Panc1 (cell line): ENCODE data around the gene S100A16. TPM values are rescaled to one million over a fixed set of nuclear protein-coding genes. Genes with fewer than 3 reads are reported as not detected.

ENCODE experiments used
- ATAC-seq: fragments of 200-7000 bp; cut with Tn5 transposase; 2 replicates; pipeline ENCODE4 v1.9.1; 2020; ENCODE audit warnings: mild to moderate bottlenecking, moderate library complexity
- BruUV-seq: library from RNA; stranded (reverse); fragments of 400-500 nt; replicated peaks from 2 replicates; lab custom pipeline; 2021; lab: Mats Ljungman, UMichigan
- CTCF ChIA-PET: fragments of 300-600 bp; sonication (Branson Sonifier 250); formaldehyde crosslinking; loops from one replicate; lab custom pipeline; 2022; ENCODE audit warnings: antibody characterized with exemption; lab: Charles Lee
- POLR2A ChIA-PET: fragments of 300-600 bp; sonication (Branson Sonifier 250); formaldehyde crosslinking; loops from one replicate; lab custom pipeline; 2022; ENCODE audit warnings: antibody characterized with exemption; lab: Charles Lee
- DNase-seq: peaks from one replicate; pipeline ENCODE4 v3.0.0-alpha.2; 2010; ENCODE audit warnings: low read depth, low spot score
- H3K27ac ChIP-seq: 2 replicates; pipeline ENCODE4 v1.5.1; 2011; ENCODE audit warnings: mild to moderate bottlenecking, low read length, inconsistent platforms
- H3K27me3 ChIP-seq: fragments of 200-500 bp; sonication (Bioruptor generic); 2 replicates; pipeline ENCODE4 v1.6.0; 2014; ENCODE audit warnings: low read length, inconsistent platforms; ENCODE audit not compliant: control insufficient read depth, insufficient read depth
- H3K36me3 ChIP-seq: fragments of 200-500 bp; sonication (Bioruptor generic); 2 replicates; pipeline ENCODE4 v1.5.1; 2014; ENCODE audit warnings: inconsistent platforms, mild to moderate bottlenecking, low read length, moderate library complexity; ENCODE audit not compliant: control insufficient read depth, insufficient read depth
- H3K4me1 ChIP-seq: 2 replicates; pipeline ENCODE4 v1.5.1; 2011; ENCODE audit warnings: inconsistent platforms, mild to moderate bottlenecking, low read length, moderate library complexity; ENCODE audit not compliant: control insufficient read depth, insufficient read depth
- H3K4me3 ChIP-seq, 2 experiments: 2 replicates each; pipeline ENCODE4 v1.5.1; 2011 to 2012; ENCODE audit warnings: low read depth in 2 of 2, low read length in 2 of 2, mild to moderate bottlenecking in 2 of 2, inconsistent platforms in 1 of 2, moderate library complexity in 1 of 2
- H3K9me3 ChIP-seq: fragments of 200-500 bp; sonication (Bioruptor generic); 2 replicates; pipeline ENCODE4 v1.5.1; 2014; ENCODE audit warnings: low read depth, mild to moderate bottlenecking, inconsistent platforms, low read length, moderate library complexity; ENCODE audit not compliant: control insufficient read depth, insufficient read depth
- CTCF ChIP-seq: fragments of 450-650 bp; IDR thresholded peaks from 2 replicates; pipeline ENCODE4 v1.5.1; 2017; ENCODE audit warnings: mild to moderate bottlenecking
- POLR2AphosphoS5 ChIP-seq: IDR thresholded peaks from 2 replicates; pipeline ENCODE4 v1.6.1; 2012; ENCODE audit warnings: mild to moderate bottlenecking, low read depth, low read length, moderate library complexity
- REST ChIP-seq, 2 experiments: IDR thresholded peaks; 2 replicates each; pipeline ENCODE4 v1.6.1; 2011 to 2012; ENCODE audit warnings: low read depth in 2 of 2, control low read depth in 1 of 2, low read length in 1 of 2, mild to moderate bottlenecking in 1 of 2, moderate library complexity in 1 of 2; ENCODE audit not compliant: insufficient read depth in 1 of 2
- SIN3A ChIP-seq: IDR thresholded peaks from 2 replicates; pipeline ENCODE4 v1.6.1; 2012; ENCODE audit warnings: low read depth, mild to moderate bottlenecking, low read length, moderate library complexity, borderline replicate concordance; ENCODE audit not compliant: insufficient read depth
- TCF7L2 ChIP-seq: IDR thresholded peaks from 2 replicates; pipeline ENCODE4 v1.6.1; 2011; ENCODE audit warnings: mild to moderate bottlenecking, low read depth, low read length, inconsistent platforms
- in situ Hi-C: cut with HindIII; loops from 2 replicates; pipeline ENCODE4 v1.10.0; 2016; ENCODE audit warnings: low sequenced_read_pairs, low pct_unique_long_range_greater_than_20kb
- intact Hi-C: fragments of 100-400 bp; cut with micrococcal nuclease; formaldehyde crosslinking; loops from one replicate; pipeline ENCODE4 v1.10.0; 2022; ENCODE audit not compliant: unreplicated experiment
- total RNA-seq: library from RNA; stranded (reverse); gene quantifications from one replicate; pipeline ENCODE4 v1.2.1, GENCODE V29; 2021; ENCODE audit not compliant: unreplicated experiment

The S100A16 gene
- total RNA-seq, 1 experiment from 2014 or later, result 61.6 TPM

GRCh38 chr1:153561466-153561985 lies 51.4 kb downstream of the S100A16 start:
- Histone ChIP-seq H3K4me3 (no peak overlapping the region), H3K4me1 (peaks cover 30% of the 10 kb centered on the region), H3K27ac (peak overlapping the region; percentile 62), H3K36me3 (no peaks in the 10 kb centered on the region), H3K9me3 (no peaks in the 10 kb centered on the region), H3K27me3 (no peaks in the 10 kb centered on the region)
- no peak for DNase-seq
- no TSS peak for BruUV-seq
- intact Hi-C loops (no loop called here), in situ Hi-C loops (no loop called here)
- no peak for ATAC-seq
- ChIA-PET CTCF (interaction anchor here (0.9 kb wide), 1 partner anchor 66 kb away, joined by 3 read pairs; no protein-coding TSS in a partner anchor), POLR2A (no interaction called here)
- no peak for TF ChIP-seq REST (IDR thresholded peaks at IDR 0.05; ENCODE audit: insufficient read depth in 1 of 2, low read depth in 2 of 2, low read length in 1 of 2)
- no peak for TF ChIP-seq TCF7L2
- TF ChIP-seq CTCF, result no peak
- no peak for TF ChIP-seq POLR2AphosphoS5
- TF ChIP-seq SIN3A, result no peak

- no peak for TF ChIP-seq CTCF
- no peak for TF ChIP-seq SIN3A
- no peak for TF ChIP-seq TCF7L2
- no peak for TF ChIP-seq REST (IDR thresholded peaks at IDR 0.05; ENCODE audit: insufficient read depth in 1 of 2, low read depth in 2 of 2, low read length in 1 of 2)
- no peak for TF ChIP-seq POLR2AphosphoS5
- Histone ChIP-seq H3K27me3 (no peaks in the 10 kb centered on the region), H3K4me1 (peaks cover 24% of the 10 kb centered on the region), H3K9me3 (no peaks in the 10 kb centered on the region), H3K4me3 (no peak overlapping the region), H3K36me3 (no peaks in the 10 kb centered on the region), H3K27ac (no peak overlapping the region)
- in situ Hi-C loops (no loop called here), intact Hi-C loops (no loop called here)
- ATAC-seq, result no peak
- no TSS peak for BruUV-seq
- no peak for DNase-seq
- POLR2A ChIA-PET, result interaction anchor here (0.7 kb wide), 1 partner anchor 9 kb away, joined by 6 read pairs; no protein-coding TSS in a partner anchor
- CTCF ChIA-PET, result no interaction called here
Observed at GRCh38 chr1:153560771-153561465, 52.0 kb downstream of the S100A16 start.
